ENCODE data around the gene USH1G. TPM values are rescaled to one million over a fixed set of nuclear protein-coding genes. Genes with fewer than 3 reads are reported as not detected.

Gene USH1G
- total and polyA plus RNA-seq, 2 of the 13 experiments (the other 11 are each of a cell fraction or from before 2014, with no cell fraction given), result 0.04 TPM; not detected in 1

GRCh38 chr17:74972107-74972972 lies 49.3 kb upstream of the USH1G start, which contains the start of gene HID1 (continued):
- TF ChIP-seq ZNF646 (CRISPR knock-in tag; IDR thresholded peaks at IDR 0.05) (0 out of 2 replicates have a peak, but pooled peaks have one; percentile 24), ZNF350 (CRISPR knock-in tag; IDR thresholded peaks at IDR 0.05; ENCODE audit: borderline replicate concordance, low read depth) (no peak)

- ChIA-PET POLR2A (interaction anchor here (0.7 to 4.7 kb wide), 14 partner anchors 10 to 540 kb away, joined by 3 to 65 read pairs (median 9); partner anchors contain the start of genes ATP5PD, CDR2L, FDXR and KCTD2), CTCF (ENCODE audit: low intra/inter-chr PET ratio, low total read pairs) (no interaction called here)
- no peaks in the 10 kb centered on the region for H3K36me3 ChIP-seq (replicated peaks in 1 of 2; ENCODE audit: control insufficient read depth in 1 of 2, insufficient read depth in 2 of 2, low read length in 2 of 2)
- peaks cover 54% of the 10 kb centered on the region for H3K4me1 ChIP-seq (ENCODE audit: insufficient read depth, low read length)
- H3K27me3 ChIP-seq (ENCODE audit: control insufficient read depth in 1 of 2, insufficient read depth in 2 of 2, low read length in 2 of 2), result peaks cover 5 to 49% of the 10 kb centered on the region in 2 experiments; a peak in 4 of 5 replicates
- no peaks in the 10 kb centered on the region for H3K79me2 ChIP-seq (ENCODE audit: insufficient read depth, low read length)
- WGBS (ENCODE audit: low lambda C conversion rate), result 0% methylated on average over 3 of the region's 9 CpGs
- BruUV-seq (replicated peaks), result no TSS peak
- peak overlapping the region; percentile 20; the same call in 1 of the 2 replicates for H3K9ac ChIP-seq (ENCODE audit: insufficient read depth, low read depth, low read length)
- H3K9me3 ChIP-seq (ENCODE audit: low read length), result no peaks in the 10 kb centered on the region
- ATAC-seq (peak; percentile 59), DNase-seq (ENCODE audit: low spot score) (no peak), FAIRE-seq (no peak)
- in situ Hi-C loops (cut with HindIII; ENCODE audit: extremely low pct_ligation_motif_present, low pct_unique_long_range_greater_than_20kb) (no loop called here), intact Hi-C loops (cut with micrococcal nuclease; ENCODE audit: unreplicated experiment) (no loop called here)
- H3K4me2 ChIP-seq (ENCODE audit: low read depth, low read length), result peak overlapping the region; percentile 87
- H3K27ac ChIP-seq (ENCODE audit: extremely low read length, insufficient read depth, low read length), result no peak overlapping the region
- H3K4me3 ChIP-seq (replicated peaks in 1 of 3; ENCODE audit: insufficient read depth in 1 of 3, low read depth in 2 of 3, low read length in 3 of 3), result peak overlapping the region; percentile 67 to 83 (median 70)
- H2AFZ ChIP-seq (ENCODE audit: low read length), result no peak overlapping the region
- H4K20me1 ChIP-seq (ENCODE audit: insufficient read depth, low read length), result no peaks in the 10 kb centered on the region
- TF ChIP-seq, protein P1, sequence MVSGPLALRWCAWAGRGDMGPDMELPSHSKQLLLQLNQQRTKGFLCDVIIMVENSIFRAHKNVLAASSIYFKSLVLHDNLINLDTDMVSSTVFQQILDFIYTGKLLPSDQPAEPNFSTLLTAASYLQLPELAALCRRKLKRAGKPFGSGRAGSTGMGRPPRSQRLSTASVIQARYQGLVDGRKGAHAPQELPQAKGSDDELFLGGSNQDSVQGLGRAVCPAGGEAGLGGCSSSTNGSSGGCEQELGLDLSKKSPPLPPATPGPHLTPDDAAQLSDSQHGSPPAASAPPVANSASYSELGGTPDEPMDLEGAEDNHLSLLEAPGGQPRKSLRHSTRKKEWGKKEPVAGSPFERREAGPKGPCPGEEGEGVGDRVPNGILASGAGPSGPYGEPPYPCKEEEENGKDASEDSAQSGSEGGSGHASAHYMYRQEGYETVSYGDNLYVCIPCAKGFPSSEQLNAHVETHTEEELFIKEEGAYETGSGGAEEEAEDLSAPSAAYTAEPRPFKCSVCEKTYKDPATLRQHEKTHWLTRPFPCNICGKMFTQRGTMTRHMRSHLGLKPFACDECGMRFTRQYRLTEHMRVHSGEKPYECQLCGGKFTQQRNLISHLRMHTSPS (CRISPR knock-in tag; IDR thresholded peaks at IDR 0.05; ENCODE audit: low read depth), result 0 out of 2 replicates have a peak, but pooled peaks have one; percentile 88
- TF ChIP-seq ZNF503 (CRISPR knock-in tag; IDR thresholded peaks at IDR 0.05) (no peak), HOXA7 (CRISPR knock-in tag; IDR thresholded peaks at IDR 0.05) (no peak), MYC (CRISPR knock-in tag; IDR thresholded peaks at IDR 0.05; ENCODE audit: borderline replicate concordance) (no peak), AGO1 (IDR thresholded peaks at IDR 0.05; ENCODE audit: low read depth, low read length, poor library complexity, severe bottlenecking) (no peak), CBFB (CRISPR knock-in tag; IDR thresholded peaks at IDR 0.05) (0 out of 2 replicates have a peak, but pooled peaks have one; percentile 13), ZFAT (CRISPR knock-in tag; conservative IDR thresholded peaks at IDR 0.05) (no peak), ZNF468 (CRISPR knock-in tag; IDR thresholded peaks at IDR 0.05) (no peak), NPAS2 (CRISPR knock-in tag; IDR thresholded peaks at IDR 0.05; ENCODE audit: borderline replicate concordance) (no peak)
Measured at GRCh38 chr17:74971842-74972106, 48.7 kb upstream of the USH1G start.

Data from HepG2 (cell line).